ENCODE measurements around the gene PTPMT1. TPM values are rescaled to one million over a fixed set of nuclear protein-coding genes. Genes with fewer than 3 reads are reported as not detected.

PTPMT1 gene
- polyA plus RNA-seq, 1 donor from 2014 or later = 2.7 TPM

DNA sequence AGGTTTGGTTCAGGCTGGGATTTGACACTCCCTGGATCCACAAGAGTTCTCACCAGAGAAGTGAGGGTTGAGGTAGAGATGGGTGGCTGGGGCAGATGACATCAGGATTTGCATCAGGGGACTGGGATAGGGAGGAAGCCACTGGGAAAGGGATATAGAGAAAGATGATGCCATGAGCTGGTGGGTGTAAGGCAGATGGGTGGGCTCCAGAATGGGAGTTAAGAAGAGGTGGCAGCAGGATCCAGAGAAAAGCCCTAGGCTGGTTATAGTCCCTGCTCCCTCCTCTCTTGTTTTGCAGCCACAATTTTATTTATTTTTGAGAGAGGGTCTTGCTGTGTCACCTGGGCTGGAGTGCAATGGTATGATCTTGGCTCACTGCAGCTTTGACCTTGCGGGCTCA lies 30.6 kb downstream of the PTPMT1 start:
- H3K9me2 ChIP-seq (ENCODE audit: insufficient read depth, low read length) = no peaks in the 10 kb centered on the region
- H3K27me3 ChIP-seq (ENCODE audit: insufficient read depth, low read depth, low read length) = no peaks in the 10 kb centered on the region
- H4K20me1 ChIP-seq (ENCODE audit: insufficient read depth) = no peaks in the 10 kb centered on the region
- no peak for TF ChIP-seq POLR2AphosphoS5 (IDR thresholded peaks at IDR 0.05)
- H3K27ac ChIP-seq (ENCODE audit: low read length) = no peak overlapping the region
- no peaks in the 10 kb centered on the region for H3K79me2 ChIP-seq (replicated peaks; ENCODE audit: insufficient read depth, low read length)
- H3K9ac ChIP-seq (ENCODE audit: low read length) = no peak overlapping the region
- no peak overlapping the region for H3K4me3 ChIP-seq (ENCODE audit: low read length)
- no peak overlapping the region for H3K4me2 ChIP-seq (ENCODE audit: low read length)
- no peaks in the 10 kb centered on the region for H3K9me3 ChIP-seq (ENCODE audit: low read length)
- no peaks in the 10 kb centered on the region for H3K36me3 ChIP-seq (ENCODE audit: insufficient read depth, low read length)
- no peak overlapping the region for H2AFZ ChIP-seq (ENCODE audit: low read depth, low read length)
- H3F3A ChIP-seq (ENCODE audit: insufficient read depth, low read length, poor library complexity, severe bottlenecking) = no peaks in the 10 kb centered on the region

DNA sequence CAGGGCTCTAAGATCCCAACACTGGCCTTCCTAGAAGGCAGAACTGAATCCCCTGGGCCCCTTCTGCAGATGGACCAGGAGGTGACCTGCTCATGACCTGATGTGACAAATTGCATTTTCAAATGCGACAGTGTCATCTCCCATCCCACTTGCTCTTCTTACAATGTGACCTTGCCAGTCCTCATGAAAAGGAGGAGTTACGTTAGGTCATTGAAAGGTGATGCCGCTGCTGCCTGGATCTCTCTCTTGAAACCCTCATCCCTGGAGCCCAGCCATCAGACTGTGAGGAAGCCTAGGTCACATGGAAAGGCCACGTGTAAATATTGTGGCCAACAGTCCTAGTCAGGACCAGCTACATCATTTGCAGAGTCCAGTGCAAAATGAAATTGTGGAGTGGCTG lies 34.5 kb downstream of the PTPMT1 start:
- Histone ChIP-seq H3K9ac (ENCODE audit: low read length) (no peak overlapping the region), H3K4me2 (ENCODE audit: low read length) (no peak overlapping the region), H3K27ac (ENCODE audit: low read length) (no peak overlapping the region)

DNA sequence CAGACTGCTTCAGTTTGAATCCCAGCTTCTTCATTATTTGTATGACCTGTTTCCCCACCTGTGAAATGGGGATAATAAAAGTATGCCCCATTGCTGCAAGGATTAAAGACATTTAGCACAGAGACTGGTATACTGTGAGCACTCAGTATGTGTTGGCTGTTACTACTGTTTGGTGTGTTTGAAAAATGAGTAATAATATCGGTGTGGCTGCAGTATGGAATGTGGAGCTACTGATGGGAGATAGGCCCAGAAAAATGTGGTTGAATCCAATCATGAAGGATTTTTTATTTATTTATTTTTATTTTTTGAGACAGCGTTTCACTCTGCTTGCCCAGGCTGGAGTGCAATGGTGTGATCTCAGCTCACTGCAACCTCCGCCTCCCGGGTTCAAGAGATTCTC lies 37.9 kb downstream of the PTPMT1 start:
- Histone ChIP-seq H3K79me2 (replicated peaks; ENCODE audit: insufficient read depth, low read length) (no peaks in the 10 kb centered on the region), H3F3A (ENCODE audit: insufficient read depth, low read length, poor library complexity, severe bottlenecking) (no peaks in the 10 kb centered on the region), H3K9ac (ENCODE audit: low read length) (no peak overlapping the region), H3K9me3 (ENCODE audit: low read length) (no peaks in the 10 kb centered on the region), H4K20me1 (ENCODE audit: insufficient read depth) (no peaks in the 10 kb centered on the region), H3K4me3 (ENCODE audit: low read length) (no peak overlapping the region), H3K27ac (ENCODE audit: low read length) (no peak overlapping the region), H3K9me2 (ENCODE audit: insufficient read depth, low read length) (no peaks in the 10 kb centered on the region), H3K36me3 (ENCODE audit: insufficient read depth, low read length) (no peaks in the 10 kb centered on the region), H2AFZ (ENCODE audit: low read depth, low read length) (no peak overlapping the region), H3K4me2 (ENCODE audit: low read length) (no peak overlapping the region), H3K27me3 (ENCODE audit: insufficient read depth, low read depth, low read length) (no peaks in the 10 kb centered on the region)
- TF ChIP-seq, protein P1, sequence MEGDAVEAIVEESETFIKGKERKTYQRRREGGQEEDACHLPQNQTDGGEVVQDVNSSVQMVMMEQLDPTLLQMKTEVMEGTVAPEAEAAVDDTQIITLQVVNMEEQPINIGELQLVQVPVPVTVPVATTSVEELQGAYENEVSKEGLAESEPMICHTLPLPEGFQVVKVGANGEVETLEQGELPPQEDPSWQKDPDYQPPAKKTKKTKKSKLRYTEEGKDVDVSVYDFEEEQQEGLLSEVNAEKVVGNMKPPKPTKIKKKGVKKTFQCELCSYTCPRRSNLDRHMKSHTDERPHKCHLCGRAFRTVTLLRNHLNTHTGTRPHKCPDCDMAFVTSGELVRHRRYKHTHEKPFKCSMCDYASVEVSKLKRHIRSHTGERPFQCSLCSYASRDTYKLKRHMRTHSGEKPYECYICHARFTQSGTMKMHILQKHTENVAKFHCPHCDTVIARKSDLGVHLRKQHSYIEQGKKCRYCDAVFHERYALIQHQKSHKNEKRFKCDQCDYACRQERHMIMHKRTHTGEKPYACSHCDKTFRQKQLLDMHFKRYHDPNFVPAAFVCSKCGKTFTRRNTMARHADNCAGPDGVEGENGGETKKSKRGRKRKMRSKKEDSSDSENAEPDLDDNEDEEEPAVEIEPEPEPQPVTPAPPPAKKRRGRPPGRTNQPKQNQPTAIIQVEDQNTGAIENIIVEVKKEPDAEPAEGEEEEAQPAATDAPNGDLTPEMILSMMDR (IDR thresholded peaks at IDR 0.05; ENCODE audit: poor library complexity, severe bottlenecking) = no peak

More for the DNA sequence above, 34.5 kb downstream of the PTPMT1 start:
- no peaks in the 10 kb centered on the region for H3K79me2 ChIP-seq (replicated peaks; ENCODE audit: insufficient read depth, low read length)
- no peaks in the 10 kb centered on the region for H3K27me3 ChIP-seq (ENCODE audit: insufficient read depth, low read depth, low read length)
- H3F3A ChIP-seq (ENCODE audit: insufficient read depth, low read length, poor library complexity, severe bottlenecking) = no peaks in the 10 kb centered on the region
- H4K20me1 ChIP-seq (ENCODE audit: insufficient read depth) = no peaks in the 10 kb centered on the region
- no peaks in the 10 kb centered on the region for H3K9me2 ChIP-seq (ENCODE audit: insufficient read depth, low read length)
- TF ChIP-seq MXI1 (conservative IDR thresholded peaks at IDR 0.05; ENCODE audit: poor library complexity, severe bottlenecking) (no peak), POLR2AphosphoS5 (IDR thresholded peaks at IDR 0.05) (no peak), RAD21 (conservative IDR thresholded peaks at IDR 0.05) (no peak), EZH2 (IDR thresholded peaks at IDR 0.05; ENCODE audit: borderline replicate concordance, insufficient read depth, low read length, poor library complexity, severe bottlenecking) (no peak), EP300 (conservative IDR thresholded peaks at IDR 0.05; ENCODE audit: poor library complexity, severe bottlenecking) (no peak), SMC3 (conservative IDR thresholded peaks at IDR 0.05; ENCODE audit: poor library complexity) (no peak), TAF1 (IDR thresholded peaks at IDR 0.05; ENCODE audit: low read depth) (no peak)
- TF ChIP-seq, protein P2, sequence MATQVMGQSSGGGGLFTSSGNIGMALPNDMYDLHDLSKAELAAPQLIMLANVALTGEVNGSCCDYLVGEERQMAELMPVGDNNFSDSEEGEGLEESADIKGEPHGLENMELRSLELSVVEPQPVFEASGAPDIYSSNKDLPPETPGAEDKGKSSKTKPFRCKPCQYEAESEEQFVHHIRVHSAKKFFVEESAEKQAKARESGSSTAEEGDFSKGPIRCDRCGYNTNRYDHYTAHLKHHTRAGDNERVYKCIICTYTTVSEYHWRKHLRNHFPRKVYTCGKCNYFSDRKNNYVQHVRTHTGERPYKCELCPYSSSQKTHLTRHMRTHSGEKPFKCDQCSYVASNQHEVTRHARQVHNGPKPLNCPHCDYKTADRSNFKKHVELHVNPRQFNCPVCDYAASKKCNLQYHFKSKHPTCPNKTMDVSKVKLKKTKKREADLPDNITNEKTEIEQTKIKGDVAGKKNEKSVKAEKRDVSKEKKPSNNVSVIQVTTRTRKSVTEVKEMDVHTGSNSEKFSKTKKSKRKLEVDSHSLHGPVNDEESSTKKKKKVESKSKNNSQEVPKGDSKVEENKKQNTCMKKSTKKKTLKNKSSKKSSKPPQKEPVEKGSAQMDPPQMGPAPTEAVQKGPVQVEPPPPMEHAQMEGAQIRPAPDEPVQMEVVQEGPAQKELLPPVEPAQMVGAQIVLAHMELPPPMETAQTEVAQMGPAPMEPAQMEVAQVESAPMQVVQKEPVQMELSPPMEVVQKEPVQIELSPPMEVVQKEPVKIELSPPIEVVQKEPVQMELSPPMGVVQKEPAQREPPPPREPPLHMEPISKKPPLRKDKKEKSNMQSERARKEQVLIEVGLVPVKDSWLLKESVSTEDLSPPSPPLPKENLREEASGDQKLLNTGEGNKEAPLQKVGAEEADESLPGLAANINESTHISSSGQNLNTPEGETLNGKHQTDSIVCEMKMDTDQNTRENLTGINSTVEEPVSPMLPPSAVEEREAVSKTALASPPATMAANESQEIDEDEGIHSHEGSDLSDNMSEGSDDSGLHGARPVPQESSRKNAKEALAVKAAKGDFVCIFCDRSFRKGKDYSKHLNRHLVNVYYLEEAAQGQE (IDR thresholded peaks at IDR 0.05; ENCODE audit: borderline replicate concordance) = no peak
- TF ChIP-seq, protein P1 (IDR thresholded peaks at IDR 0.05; ENCODE audit: poor library complexity, severe bottlenecking) = no peak
- H3K4me3 ChIP-seq (ENCODE audit: low read length) = no peak overlapping the region
- no peaks in the 10 kb centered on the region for H3K36me3 ChIP-seq (ENCODE audit: insufficient read depth, low read length)
- no peak overlapping the region for H2AFZ ChIP-seq (ENCODE audit: low read depth, low read length)
- no peaks in the 10 kb centered on the region for H3K9me3 ChIP-seq (ENCODE audit: low read length)

Measured in neural cell (in vitro differentiated cells).